Cerebellar cortex (tissue), 1 donor: ENCODE measurements around the gene SDC3.

Experiments
- DNase-seq: peaks from one replicate; pipeline ENCODE4 v3.0.0-alpha.2; 2015; ENCODE audit warnings: low spot score

SDC3 gene

DNA sequence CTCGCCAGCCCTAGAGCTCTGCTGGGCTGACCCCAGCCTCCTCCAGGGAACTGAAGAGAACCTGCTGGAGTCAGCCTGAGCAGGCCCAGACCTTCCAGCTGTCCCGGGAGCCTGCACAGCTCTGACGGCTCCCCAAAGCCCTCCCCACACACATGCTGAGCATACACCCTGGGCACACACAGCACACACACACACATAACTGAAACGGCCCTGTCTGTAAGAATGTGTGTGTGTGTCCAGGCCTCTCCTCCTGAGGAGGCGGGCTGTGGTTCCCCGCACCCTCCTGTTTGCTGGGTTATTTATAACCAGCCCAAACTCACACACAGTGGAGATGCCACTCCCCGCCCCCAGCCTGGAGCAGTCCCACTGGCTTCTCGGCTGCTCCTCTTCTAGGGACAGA lies 20.2 kb downstream of the SDC3 start:
- no peak for DNase-seq

GRCh38 chr1:30887485-30888315 lies 20.9 kb downstream of the SDC3 start:
- DNase-seq, result no peak

DNA sequence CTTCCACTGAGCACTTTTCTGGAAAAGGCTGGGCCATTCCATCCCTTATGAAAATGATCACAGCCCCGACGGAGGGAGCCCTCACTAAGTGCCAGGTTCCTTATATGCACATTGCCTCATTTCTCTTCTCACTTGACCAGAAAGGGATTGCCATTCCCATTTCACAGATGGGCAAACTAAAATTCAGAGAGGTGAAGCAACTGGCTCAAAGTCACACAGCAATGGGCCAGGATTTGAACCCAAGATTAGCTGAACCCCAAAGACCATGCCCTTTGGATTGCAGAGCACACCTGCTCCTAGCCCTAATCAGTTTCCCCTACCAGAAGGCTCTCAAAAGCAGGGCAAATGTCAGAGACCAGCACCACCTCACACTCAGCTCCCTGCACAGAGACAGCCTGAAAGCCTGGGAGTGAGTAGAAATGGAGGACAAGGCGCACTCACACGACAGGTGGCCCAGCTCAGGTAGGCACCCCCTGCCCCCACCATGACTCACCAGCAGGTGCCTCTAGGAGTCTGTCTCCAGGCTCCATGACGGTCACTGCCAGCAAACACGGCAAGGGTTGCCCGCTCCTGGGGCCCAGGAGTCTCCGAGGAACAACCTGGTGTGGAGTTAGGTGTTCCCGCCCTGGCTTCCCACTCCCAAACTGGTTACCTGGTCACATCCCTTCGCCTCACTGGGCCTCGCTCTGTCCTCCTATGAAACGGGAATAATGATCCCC lies 21.7 kb downstream of the SDC3 start:
- DNase-seq, result no peak

DNA sequence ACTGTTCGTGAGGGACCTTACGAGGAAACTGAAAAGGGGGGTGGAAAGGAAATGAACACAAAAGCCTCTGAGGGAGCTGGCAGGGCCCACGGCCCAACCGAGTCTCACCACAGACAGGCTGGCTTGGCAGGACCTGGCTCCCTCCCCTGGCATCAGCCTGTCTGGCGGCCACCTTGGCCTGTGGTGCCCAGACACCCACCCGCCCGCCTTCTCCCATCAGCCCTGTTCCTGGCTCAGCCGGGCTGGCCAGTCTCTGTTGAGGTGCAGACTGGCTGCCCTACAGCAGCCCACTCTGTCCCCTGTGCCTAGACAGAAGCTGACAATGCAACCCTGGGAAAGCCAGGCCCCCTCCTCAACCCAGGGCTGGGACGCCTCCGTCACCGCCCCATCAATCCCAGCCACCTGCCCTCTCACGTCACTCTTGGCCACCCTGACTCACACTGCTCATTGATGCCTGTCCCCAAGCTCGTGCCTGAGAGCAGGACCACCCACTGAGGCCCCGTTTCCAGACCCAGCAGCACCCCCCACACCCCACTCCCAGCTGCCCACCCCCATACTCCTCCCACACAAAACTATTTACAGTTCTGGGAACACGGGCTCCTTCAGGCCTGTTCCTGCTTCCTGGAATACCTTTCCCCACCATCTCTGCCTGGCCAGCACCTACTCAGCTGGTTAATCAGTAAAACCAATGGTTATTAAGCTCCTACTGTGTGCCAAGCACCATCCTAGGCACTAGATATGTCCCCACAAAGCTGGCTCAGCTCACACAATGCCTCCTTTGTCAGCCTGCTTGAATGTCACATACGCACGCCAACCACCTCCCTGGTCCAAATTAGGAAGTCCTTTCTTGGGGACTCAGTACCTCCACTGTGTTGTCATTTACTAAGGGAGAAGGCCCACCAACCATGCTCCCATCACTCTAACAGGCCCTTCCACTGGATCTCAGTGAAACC lies 22.7 kb downstream of the SDC3 start:
- no peak for DNase-seq

DNA sequence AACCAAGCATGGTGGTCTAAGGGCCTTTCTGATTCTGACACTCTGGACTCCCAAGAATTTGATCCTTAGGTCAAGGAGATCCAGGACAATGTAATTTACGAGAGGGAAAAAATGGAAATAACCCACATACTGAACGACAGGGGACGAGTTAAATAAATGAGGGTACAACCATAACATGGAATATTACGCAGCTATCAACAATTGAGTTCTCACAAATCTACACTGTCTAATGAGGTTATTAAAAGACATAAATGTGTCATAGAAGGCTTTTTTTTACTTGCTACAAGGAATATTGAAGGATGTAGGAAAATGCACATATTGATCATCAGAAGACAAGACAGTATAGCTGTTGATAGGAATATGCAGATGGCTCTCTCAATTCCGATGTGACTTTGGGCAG lies 23.8 kb downstream of the SDC3 start:
- DNase-seq, result no peak

DNA sequence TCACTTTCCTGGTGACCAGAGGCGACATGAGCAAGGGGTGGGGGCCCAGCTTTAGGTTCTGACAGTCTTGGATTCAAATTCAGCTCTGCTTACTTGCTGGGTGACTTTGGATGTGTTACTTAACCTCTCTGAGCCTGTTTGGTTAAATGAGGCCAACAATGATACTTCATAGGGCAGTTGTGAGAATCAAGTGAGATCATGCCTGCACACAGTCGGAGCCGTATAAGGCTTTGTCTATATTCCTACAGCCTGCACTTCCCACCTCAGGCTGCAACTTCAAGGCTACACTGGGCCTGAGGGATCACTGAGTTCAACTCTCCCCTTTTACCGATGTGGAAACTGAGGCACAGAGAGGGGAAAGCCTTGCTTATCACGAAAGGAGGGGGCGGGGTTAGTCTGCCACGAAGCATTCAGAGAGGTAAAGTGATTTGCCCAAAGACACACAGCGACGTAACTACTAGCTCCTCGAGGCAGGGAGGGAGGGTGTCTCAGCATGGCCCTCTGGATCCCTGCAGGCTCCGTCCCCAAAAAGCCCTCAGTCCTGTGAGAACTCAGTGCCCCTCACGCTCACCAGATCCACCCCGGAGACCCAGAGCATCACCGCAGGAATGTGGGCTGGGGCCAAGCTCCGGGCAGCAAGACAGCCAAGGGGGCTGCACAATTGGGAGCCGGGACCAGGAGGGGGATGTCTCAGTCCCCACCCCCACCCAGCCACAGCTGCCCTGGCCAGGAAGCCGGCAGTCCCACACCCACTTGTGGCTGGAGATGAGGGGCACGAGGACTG lies 25.0 kb downstream of the SDC3 start:
- DNase-seq, result no peak

DNA sequence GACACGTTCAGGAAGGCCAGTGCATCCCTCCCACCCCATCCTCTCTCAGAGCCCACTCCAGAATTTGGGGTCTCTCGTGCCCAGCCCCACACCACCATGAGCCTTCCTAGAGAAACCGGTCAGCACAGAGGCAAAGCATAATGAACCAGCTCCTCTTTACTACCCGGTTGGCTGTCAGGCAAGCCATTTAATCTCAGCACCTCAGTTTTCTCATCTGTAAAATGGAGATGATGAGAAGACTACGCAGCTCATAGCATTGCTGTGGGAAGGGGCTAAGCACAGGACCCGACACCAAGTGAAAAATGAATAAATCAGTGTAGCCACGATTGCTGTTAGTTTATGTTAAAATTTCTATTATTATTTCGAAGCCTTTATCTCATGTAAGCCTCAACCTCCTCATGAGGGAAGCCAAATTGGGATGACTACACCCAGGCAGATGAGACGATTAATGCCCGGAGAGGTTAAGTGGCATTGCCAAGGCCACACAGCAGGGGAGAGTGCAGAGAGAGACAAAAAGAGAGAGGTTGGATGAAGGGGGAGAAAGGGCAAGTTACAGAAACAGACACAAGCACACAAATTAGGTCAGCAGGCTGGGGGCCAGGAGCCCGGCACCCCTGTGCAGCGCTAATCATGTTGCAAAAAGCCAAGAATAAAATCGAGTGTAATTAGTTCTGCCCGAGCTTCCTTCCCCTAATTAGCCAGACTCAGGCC lies 25.7 kb downstream of the SDC3 start:
- DNase-seq, result peak; percentile 60

DNA sequence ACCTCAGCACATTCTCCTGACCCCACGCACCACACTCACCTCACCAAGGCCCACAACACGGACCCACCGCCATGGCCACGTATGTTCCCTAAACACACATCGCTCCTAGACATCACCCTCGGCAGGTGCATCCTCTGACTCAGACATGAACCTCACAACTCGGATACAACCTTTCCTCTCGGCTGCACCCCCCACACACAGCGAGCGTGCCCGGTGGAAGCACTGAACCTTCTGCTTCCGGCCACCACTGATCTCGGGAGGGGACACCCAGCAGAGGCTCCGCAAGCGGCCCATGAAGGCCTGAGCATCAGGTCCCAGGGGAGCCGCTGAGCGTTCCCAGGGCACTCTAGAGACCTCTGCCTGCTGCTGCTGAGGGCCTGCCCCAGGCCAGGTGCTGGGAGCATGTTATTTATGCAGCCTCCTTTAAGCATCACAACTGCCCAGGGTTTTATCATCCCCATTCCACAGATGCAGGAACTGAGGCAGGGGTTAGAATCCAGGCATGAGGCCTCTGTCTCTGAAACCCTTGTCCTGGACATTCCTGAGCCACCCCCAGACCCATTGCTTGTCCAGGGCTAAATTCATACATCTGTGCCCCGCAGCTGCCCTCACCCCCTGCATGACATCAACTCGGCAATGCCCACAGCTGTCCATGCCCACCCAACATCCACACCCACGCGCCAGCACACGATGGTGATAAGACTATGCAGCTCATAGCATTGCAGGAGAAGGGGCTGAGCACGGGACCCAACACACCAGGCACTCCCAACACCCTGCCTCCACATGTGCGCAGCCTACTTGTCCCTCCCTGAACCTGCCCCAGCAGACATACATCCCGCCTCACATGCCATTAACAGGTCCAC lies 27.0 kb downstream of the SDC3 start:
- no peak for DNase-seq

GRCh38 chr1:30880678-30881318 lies 27.8 kb downstream of the SDC3 start:
- no peak for DNase-seq

DNA sequence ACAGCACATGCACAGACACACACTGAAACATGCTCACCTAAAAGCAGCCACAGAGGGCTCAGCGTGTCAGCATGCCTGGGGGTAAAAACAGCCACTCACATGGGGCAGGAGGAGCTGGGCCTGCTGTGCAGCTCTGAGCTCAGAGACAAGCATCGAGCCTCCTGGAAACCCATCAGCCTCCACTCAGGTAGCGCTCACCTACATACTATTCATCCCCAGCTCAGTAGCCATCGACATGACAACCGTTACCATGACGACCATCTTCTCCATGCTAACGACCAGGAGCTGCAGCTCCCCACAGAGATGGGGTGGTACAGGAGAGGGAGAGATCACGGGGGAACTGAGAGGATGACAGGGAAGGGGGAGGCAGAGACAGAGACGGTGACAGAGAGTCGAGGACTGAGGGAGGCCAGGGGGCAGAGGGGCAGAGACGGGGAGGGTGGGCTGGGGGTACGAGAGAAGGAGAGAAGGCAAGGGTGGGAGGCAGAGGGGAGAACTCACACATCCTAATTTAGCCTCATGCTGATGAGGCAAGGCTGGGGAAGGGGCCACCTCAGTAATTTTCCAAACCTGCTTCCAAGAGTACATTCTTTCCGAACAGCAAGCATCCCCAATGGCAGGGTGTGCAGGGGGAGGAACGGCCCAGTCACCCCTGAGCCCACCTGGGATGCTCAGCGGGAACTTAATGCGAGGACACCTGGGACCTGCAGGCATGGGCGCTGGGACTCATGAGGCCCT lies 28.4 kb downstream of the SDC3 start:
- peak; percentile 58 for DNase-seq

DNA sequence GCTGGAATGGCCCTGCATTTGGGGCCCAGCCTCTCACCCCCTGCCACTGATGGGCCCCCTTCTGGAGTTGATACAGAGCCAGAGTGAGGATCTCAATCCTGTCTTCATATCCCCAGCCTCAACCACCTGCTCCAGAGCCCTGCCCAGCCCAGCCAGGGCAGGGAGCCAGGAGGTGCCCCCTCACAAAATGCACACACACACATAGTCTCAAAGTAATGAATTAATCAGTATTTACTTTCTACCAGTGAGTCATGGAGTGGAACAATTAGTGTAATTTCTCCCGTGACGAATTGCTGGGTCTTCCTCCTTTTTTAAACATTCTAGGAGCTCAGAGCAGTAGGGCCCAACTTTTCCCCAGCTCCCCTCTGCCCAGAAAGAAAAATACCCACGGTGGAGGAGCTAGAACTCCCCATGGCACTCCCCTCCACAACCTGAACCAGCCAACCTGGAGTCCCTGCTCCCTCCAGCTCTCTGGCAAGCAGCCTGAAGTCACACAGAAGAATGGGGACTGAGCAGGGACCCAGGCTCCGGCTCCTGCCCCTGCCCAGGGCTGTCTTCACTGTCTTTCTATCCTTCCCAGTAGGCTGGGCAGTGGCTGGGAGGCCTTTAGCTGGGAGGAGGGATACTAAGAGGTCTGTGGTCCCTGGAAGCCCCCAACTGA lies 29.3 kb downstream of the SDC3 start:
- DNase-seq, result no peak

- DNase-seq, result no peak
Observed at GRCh38 chr1:30878559-30878958, 30.0 kb downstream of the SDC3 start.

- DNase-seq, result no peak
Observed at GRCh38 chr1:30878016-30878415, 30.5 kb downstream of the SDC3 start.

- DNase-seq, result no peak
Observed at GRCh38 chr1:30877205-30877912, 31.2 kb downstream of the SDC3 start.

GRCh38 chr1:30876451-30877204 lies 31.9 kb downstream of the SDC3 start:
- no peak for DNase-seq

GRCh38 chr1:30875916-30876315 lies 32.6 kb downstream of the SDC3 start:
- DNase-seq, result no peak

GRCh38 chr1:30875197-30875596 lies 33.4 kb downstream of the SDC3 start:
- DNase-seq, result no peak
